Medulla oblongata (tissue), 1 donor: ENCODE results near the gene MGAT2.
"Not testable (repeated sequence)": the region's sequence is repeated elsewhere in the genome, so short reads cannot be mapped to it uniquely, and the experiment has no call there.

Experiments
- DNase-seq: peaks from one replicate; pipeline ENCODE4 v3.0.0-alpha.2; 2015; ENCODE audit errors: extremely low spot score

The MGAT2 gene

GRCh38 chr14:49612251-49612650, 8.3 kb upstream of the MGAT2 start:
- DNase-seq = no peak

- no peak for DNase-seq
Observed at GRCh38 chr14:49612671-49613070, 7.9 kb upstream of the MGAT2 start.

DNA sequence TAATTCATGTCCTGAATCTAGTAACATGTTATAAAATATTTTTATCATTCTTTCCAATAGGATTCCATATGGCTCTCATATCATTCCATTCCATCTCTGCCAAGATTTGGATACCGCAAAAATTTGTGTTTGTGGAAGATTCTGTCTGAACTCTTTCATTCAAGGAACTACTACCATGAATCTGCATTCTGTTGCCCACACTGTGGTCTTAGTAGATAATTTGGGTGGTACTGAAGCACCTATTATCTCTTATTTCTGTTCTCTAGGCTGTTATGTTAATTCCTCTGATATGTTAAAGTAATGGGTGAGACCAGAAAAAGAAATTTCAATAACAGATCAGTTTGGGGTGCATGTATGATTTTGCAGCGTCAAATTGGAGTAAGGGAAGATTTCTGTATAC, 6.4 kb upstream of the MGAT2 start:
- DNase-seq = no peak

- DNase-seq = no peak
Observed at GRCh38 chr14:49615776-49616175, 4.8 kb upstream of the MGAT2 start.

- DNase-seq = no peak
Observed at GRCh38 chr14:49617852-49618519, 2.6 kb upstream of the MGAT2 start.

GRCh38 chr14:49619273-49619672, 1.3 kb upstream of the MGAT2 start:
- not testable (repeated sequence) for DNase-seq

- no peak for DNase-seq
Observed at GRCh38 chr14:49619730-49620129, 869 bp upstream of the MGAT2 start.

DNA sequence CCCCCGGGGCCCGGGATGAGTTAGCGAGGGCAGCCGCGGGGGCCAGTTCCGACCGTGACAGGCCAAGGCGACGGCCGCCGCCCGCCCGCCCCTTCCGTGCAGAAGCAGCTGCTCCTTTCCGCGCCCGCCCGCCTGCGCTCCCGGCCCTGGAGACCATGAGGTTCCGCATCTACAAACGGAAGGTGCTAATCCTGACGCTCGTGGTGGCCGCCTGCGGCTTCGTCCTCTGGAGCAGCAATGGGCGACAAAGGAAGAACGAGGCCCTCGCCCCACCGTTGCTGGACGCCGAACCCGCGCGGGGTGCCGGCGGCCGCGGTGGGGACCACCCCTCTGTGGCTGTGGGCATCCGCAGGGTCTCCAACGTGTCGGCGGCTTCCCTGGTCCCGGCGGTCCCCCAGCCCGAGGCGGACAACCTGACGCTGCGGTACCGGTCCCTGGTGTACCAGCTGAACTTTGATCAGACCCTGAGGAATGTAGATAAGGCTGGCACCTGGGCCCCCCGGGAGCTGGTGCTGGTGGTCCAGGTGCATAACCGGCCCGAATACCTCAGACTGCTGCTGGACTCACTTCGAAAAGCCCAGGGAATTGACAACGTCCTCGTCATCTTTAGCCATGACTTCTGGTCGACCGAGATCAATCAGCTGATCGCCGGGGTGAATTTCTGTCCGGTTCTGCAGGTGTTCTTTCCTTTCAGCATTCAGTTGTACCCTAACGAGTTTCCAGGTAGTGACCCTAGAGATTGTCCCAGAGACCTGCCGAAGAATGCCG, 699 bp downstream of the MGAT2 start:
- peak; percentile 49 for DNase-seq

DNA sequence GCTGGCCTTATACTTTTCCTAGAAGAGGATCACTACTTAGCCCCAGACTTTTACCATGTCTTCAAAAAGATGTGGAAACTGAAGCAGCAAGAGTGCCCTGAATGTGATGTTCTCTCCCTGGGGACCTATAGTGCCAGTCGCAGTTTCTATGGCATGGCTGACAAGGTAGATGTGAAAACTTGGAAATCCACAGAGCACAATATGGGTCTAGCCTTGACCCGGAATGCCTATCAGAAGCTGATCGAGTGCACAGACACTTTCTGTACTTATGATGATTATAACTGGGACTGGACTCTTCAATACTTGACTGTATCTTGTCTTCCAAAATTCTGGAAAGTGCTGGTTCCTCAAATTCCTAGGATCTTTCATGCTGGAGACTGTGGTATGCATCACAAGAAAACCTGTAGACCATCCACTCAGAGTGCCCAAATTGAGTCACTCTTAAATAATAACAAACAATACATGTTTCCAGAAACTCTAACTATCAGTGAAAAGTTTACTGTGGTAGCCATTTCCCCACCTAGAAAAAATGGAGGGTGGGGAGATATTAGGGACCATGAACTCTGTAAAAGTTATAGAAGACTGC, 1.5 kb downstream of the MGAT2 start:
- no peak for DNase-seq

DNA sequence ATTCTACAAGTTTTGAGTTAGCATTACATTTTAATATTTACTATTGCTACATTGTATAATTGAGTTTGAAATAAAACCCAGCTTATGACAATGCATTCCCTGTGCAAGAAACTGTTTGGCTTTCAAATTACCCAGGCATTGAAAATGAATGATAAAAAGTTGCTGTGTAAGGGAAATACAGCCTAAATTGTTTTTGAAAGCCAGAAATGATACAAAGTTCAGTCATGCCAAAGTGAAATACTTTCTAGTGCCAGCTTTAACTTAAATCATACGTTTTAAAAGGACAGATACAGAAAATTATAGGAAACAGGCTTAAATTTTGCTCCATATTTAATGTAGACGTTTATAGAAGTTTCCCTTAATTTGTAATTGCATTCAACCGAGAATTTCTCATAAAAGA, 2.8 kb downstream of the MGAT2 start:
- no peak for DNase-seq

DNA sequence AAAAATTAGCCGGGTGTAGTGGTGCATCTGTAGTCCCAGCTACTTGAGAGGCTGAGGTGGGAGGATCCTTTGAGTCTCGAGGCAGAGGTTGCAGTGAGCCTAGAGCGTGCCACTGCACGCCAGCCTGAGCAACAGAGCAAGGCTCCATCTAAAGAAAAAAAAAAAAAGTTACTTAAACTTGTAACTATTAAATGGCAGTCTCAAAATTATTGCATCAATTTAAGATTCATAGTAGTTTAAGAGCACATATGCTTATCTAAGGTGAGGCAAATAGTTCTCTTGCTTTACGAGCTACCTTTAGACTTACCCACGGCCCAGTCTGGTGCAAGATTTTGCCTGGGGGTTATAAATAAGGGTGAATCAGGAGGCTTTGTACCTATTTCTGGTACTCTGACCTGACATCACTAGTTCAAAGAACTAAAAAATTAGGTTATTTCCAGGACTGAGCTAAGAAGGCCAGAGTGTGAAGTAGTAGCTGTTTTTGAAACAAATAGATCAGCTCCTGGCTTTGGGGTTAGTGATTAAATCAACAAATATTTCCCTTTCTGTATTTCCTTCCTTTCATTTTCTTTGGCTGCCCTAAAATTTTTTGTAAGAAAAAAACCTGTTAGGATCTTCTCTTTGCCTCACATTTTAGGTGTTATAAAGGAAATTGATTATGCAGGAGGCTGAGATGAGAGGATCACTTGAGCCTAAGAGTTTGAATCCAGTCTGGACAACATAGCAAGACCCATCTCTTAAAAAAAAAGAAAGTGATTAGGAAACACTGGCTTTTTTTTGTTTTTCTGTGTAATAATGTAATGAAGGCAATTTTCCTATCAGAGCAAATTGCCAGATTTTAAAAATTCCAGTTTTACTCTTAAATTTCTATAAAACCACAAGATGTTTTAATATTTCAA, 3.6 kb downstream of the MGAT2 start:
- DNase-seq = no peak

DNA sequence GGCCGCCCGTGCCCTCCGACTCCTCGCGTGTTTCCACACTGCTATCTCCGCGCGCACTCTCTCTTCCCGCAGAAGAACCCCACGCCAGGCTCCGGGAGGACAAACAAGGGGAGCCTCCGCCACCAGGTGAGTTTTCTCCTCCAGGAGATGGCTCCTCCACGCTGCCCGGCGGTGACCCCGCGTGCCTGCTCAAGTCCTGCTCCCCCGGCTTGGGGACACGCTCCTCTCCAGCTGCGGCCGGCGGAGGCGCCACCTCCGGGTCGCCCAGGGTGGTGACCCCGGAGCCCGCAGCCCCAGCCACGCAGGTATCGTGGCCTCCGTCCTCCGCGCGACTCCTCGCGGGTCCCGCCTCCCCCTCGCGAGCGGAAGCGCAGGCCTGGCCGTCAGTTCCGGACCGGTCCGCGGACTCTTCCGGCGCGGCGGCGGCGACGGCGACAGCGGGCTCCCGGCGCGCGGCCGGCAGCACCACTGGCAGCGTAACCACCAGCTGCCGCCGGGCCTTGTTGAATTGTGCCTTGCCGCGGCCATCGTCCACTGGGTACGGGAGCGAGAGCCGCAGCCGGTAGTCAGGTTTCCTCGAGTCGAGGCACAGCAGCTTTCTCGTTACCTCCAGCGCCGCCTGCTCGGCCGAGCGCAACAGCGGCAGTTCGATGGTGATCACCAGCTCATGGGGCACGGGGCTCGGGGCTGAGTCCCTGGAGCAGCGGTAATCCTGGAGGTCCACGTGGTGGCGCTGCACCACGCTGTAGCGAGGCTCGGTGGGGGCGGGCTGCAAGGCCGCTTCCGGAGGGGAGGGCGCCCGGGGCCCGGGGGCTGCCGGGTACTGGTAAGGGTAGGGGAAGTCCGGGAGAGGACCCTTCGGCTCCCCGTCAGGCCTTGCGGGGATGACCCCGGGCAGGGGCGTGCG, 13.3 kb downstream of the MGAT2 start:
- DNase-seq = peak; percentile 97

GRCh38 chr14:49634547-49635334, 14.1 kb downstream of the MGAT2 start, which contains the start of gene DNAAF2:
Gene DNAAF2, minus strand, starts transcription at chr14:49635244. Its CDS starts 95 bp downstream, at chr14:49635149.
- peak; percentile 40 for DNase-seq

DNA sequence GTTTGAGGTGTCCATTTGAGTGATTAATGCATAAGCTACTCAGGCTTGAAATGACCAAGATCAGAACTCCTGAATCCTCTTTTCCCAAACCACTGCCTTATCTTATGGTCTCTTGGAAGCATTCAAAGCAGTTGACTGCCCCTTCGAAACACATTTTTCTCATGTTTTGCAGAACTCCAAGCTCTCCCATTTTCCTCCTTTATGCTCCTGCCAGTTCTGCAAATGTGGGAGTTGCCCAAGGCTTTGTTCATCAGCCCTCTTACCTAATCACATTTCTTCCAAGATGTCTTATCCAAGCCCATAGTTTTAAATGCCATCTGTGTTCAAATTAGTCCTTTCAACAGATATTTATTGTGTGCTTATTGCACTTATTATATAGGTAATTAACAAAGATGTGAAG, 16.3 kb downstream of the MGAT2 start:
- no peak for DNase-seq

DNA sequence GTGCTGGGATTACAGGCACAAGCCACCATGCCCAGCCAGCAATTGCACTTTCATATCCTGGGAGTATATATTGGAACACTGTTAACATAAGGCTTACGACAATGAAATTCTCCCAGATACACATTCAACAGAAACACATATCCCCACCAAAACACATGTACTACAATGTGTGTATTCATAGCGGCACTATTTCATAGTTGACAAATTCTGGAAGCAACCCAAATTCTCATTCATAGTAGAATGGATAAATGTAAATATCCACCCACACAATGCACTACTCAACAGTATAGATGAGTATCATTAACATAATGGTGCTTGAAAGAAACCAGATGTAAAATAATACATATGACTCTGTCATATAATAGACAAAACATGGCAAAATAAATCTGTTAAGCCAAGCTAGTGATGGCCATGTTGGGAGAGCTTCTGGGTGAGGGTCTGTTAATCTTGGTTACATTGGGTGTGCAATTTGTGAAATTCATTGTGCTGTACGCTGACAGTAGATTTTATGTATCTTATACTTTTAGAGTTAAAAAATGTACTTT, 17.0 kb downstream of the MGAT2 start:
- no peak for DNase-seq

- no peak for DNase-seq
Observed at GRCh38 chr14:49640540-49641417, 20.2 kb downstream of the MGAT2 start.

- DNase-seq = peak; percentile 14
Observed at GRCh38 chr14:49641697-49642129, 21.1 kb downstream of the MGAT2 start.

DNA sequence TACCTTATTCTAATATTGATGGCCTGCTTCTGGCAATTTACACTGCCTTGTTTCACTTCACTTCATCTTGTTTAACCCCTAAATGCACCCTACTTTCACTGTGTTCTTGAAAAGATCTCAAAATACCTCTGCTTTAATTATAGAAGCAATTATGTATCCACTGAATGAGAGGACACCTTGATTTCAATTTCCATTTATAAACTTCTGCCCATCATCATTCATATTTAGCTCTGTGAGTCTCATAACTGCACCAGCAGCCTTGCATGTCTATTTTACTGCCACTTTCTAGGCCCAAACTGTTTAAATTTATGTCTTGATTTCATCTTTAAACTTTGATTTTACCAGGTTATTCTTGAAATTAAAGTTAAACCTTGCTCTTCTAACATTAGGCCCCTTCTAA, 21.6 kb downstream of the MGAT2 start:
- no peak for DNase-seq

DNA sequence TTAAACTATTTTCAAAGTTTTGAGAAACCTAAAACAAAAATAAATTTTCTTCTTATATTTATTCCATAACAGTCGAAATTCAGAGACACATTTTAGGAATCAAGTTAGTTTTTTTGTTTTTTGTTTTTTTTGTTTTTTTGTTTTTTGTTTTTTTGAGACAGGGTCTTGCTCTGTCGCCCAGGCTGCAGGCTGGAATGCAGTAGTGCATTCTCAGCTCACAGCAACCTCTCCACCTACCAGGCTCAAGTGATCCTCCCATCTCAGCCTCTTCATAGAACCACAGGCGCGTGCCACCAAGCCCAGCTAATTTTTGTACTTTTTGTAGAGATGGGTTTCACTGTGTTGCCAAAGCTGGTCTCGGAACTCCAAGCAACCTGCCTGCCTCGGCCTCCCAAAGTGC, 32.9 kb downstream of the MGAT2 start:
- DNase-seq = no peak
